ENCODE measurements around the gene COL23A1. TPM values are rescaled to one million over a fixed set of nuclear protein-coding genes. Genes with fewer than 3 reads are reported as not detected.

COL23A1 gene
- total and polyA plus RNA-seq, 2 experiments from 2014 or later, result 4.8 to 8.2 TPM

- H3K4me3 Mint-ChIP-seq, result no peak overlapping the region
- ATAC-seq, result no peak
- Histone ChIP-seq H3K4me1 (ENCODE audit: insufficient read depth) (peaks cover 9% of the 10 kb centered on the region; the same call in 1 of the 2 replicates), H3F3A (replicated peaks; ENCODE audit: low read depth) (peaks cover 13% of the 10 kb centered on the region), H3K27me3 (ENCODE audit: insufficient read depth) (no peaks in the 10 kb centered on the region), H3K36me3 (ENCODE audit: insufficient read depth) (no peaks in the 10 kb centered on the region), H3K27ac (ENCODE audit: low read depth) (no peak overlapping the region), H3K4me3 (no peak overlapping the region), H3K79me2 (replicated peaks; ENCODE audit: insufficient read depth) (peaks cover 10% of the 10 kb centered on the region; the same call in 1 of the 2 replicates), H3K4me2 (no peak overlapping the region), H4K20me1 (replicated peaks; ENCODE audit: insufficient read depth) (no peaks in the 10 kb centered on the region), H3K9me2 (ENCODE audit: insufficient read depth) (no peaks in the 10 kb centered on the region), H2AFZ (no peak overlapping the region)
- TF ChIP-seq REST (IDR thresholded peaks at IDR 0.05; ENCODE audit: unreplicated experiment) (no peak), ZNF331 (CRISPR knock-in tag; IDR thresholded peaks at IDR 0.05; ENCODE audit: low read depth) (no peak), STAT1 (IDR thresholded peaks at IDR 0.05; ENCODE audit: unreplicated experiment) (no peak)
- H3K4me1 Mint-ChIP-seq, result peaks cover 26% of the 10 kb centered on the region
- H3K36me3 Mint-ChIP-seq (ENCODE audit: low read depth), result peaks cover 11% of the 10 kb centered on the region
- H3K9me3 Mint-ChIP-seq, result no peaks in the 10 kb centered on the region; the same call in 2 of the 3 replicates
- DNase-seq (ENCODE audit: low spot score), result no peak
- H3K27ac Mint-ChIP-seq, result no peak overlapping the region
- H3K27me3 Mint-ChIP-seq (ENCODE audit: insufficient read depth, low read depth, poor library complexity), result peaks cover 33% of the 10 kb centered on the region
Measured at GRCh38 chr5:178235588-178235974, 354.6 kb downstream of the COL23A1 start.

GRCh38 chr5:178234750-178235587 lies 355.2 kb downstream of the COL23A1 start:
- H3K79me2 ChIP-seq (replicated peaks; ENCODE audit: insufficient read depth), result peaks cover 13% of the 10 kb centered on the region; the same call in 1 of the 2 replicates
- Mint-ChIP-seq H3K27ac (no peak overlapping the region; the same call in 1 of the 2 replicates), H3K4me3 (no peak overlapping the region; the same call in 2 of the 3 replicates), H3K36me3 (ENCODE audit: low read depth) (peaks cover 15% of the 10 kb centered on the region), H3K9me3 (no peaks in the 10 kb centered on the region; the same call in 2 of the 3 replicates), H3K4me1 (peaks cover 28% of the 10 kb centered on the region), H3K27me3 (ENCODE audit: insufficient read depth, low read depth, poor library complexity) (peaks cover 32% of the 10 kb centered on the region)
- H3K4me1 ChIP-seq (ENCODE audit: insufficient read depth), result peaks cover 9% of the 10 kb centered on the region; the same call in 1 of the 2 replicates
- no peak overlapping the region for H3K4me2 ChIP-seq
- H3K27ac ChIP-seq (ENCODE audit: low read depth), result no peak overlapping the region
- H3K27me3 ChIP-seq (ENCODE audit: insufficient read depth), result no peaks in the 10 kb centered on the region
- H3K9me2 ChIP-seq (ENCODE audit: insufficient read depth), result no peaks in the 10 kb centered on the region
- no peaks in the 10 kb centered on the region for H3K36me3 ChIP-seq (ENCODE audit: insufficient read depth)
- 0 out of 2 replicates have a peak overlapping the region, but pooled peaks have one; percentile 8 for H2AFZ ChIP-seq
- TF ChIP-seq CTCF (conservative IDR thresholded peaks at IDR 0.05; ENCODE audit: low read depth in 2 of 2) (peak; percentile 91), CREB1 (CRISPR knock-in tag; IDR thresholded peaks at IDR 0.05; ENCODE audit: low read depth) (0 out of 2 replicates have a peak, but pooled peaks have one; percentile 8), ETS1 (IDR thresholded peaks at IDR 0.05) (no peak)
- peaks cover 13% of the 10 kb centered on the region for H3F3A ChIP-seq (replicated peaks; ENCODE audit: low read depth)
- DNase-seq (ENCODE audit: low spot score), result peak; percentile 91
- H3K4me3 ChIP-seq, result no peak overlapping the region
- peak; percentile 37 for ATAC-seq
- no peaks in the 10 kb centered on the region for H4K20me1 ChIP-seq (replicated peaks; ENCODE audit: insufficient read depth)

All from GM23338 (cell line).